ENCODE data around the gene HID1.

The HID1 gene

DNA sequence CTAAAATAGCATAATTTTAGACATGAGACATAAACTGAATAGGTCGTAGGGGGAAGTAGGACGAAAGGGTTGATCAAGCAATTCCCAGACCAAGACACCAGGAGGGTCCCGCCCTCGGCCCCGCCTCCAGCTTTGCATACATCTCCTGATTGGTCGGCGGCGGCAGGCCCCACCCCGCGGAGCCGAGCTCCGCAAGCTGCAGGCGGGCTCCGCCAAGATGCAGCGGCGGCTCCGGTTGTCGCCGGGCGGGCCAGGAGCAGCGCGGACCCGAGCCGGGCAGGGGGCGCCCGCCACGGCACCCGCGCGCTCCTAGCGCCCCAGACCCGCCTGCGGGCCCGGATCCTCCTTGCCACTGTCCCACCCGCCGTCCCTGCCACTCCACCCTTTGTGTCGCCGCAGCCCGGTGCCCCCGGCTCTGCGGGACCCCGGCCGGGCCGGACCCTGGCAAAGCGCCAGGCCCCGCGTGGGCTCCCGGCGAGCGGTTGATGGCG is 14.9 kb upstream of the HID1 start, which contains the start of gene CDR2L:
Gene CDR2L (plus strand): TSS at position 215 of the 491 bp plus-strand sequence. CDS start 412 bp downstream, outside the sequence.
- TF ChIP-seq ESRRG (CRISPR knock-in tag; IDR thresholded peaks at IDR 0.05), result no peak
- no peak for TF ChIP-seq GLIS3 (CRISPR knock-in tag; IDR thresholded peaks at IDR 0.05)
- TF ChIP-seq ZNF70 (CRISPR knock-in tag; IDR thresholded peaks at IDR 0.05), result no peak
- TF ChIP-seq, protein P1, sequence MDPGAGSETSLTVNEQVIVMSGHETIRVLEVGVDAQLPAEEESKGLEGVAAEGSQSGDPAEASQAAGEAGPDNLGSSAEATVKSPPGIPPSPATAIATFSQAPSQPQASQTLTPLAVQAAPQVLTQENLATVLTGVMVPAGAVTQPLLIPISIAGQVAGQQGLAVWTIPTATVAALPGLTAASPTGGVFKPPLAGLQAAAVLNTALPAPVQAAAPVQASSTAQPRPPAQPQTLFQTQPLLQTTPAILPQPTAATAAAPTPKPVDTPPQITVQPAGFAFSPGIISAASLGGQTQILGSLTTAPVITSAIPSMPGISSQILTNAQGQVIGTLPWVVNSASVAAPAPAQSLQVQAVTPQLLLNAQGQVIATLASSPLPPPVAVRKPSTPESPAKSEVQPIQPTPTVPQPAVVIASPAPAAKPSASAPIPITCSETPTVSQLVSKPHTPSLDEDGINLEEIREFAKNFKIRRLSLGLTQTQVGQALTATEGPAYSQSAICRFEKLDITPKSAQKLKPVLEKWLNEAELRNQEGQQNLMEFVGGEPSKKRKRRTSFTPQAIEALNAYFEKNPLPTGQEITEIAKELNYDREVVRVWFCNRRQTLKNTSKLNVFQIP (CRISPR knock-in tag; IDR thresholded peaks at IDR 0.05; ENCODE audit: borderline replicate concordance, low read depth), result no peak
- TF ChIP-seq ZNF8 (CRISPR knock-in tag; IDR thresholded peaks at IDR 0.05), result no peak
- no peak for TF ChIP-seq ZNF565 (CRISPR knock-in tag; conservative IDR thresholded peaks at IDR 0.05; ENCODE audit: low read depth)
- TF ChIP-seq CSDC2 (CRISPR knock-in tag; IDR thresholded peaks at IDR 0.05), result peak; percentile 41; the same call in 1 of the 2 replicates
- TF ChIP-seq TSHZ2 (CRISPR knock-in tag; IDR thresholded peaks at IDR 0.05), result 0 out of 2 replicates have a peak, but pooled peaks have one; percentile 12
- no peak for TF ChIP-seq CSRNP3 (CRISPR knock-in tag; IDR thresholded peaks at IDR 0.05)
- TF ChIP-seq ISL1 (CRISPR knock-in tag; IDR thresholded peaks at IDR 0.05), result no peak

DNA sequence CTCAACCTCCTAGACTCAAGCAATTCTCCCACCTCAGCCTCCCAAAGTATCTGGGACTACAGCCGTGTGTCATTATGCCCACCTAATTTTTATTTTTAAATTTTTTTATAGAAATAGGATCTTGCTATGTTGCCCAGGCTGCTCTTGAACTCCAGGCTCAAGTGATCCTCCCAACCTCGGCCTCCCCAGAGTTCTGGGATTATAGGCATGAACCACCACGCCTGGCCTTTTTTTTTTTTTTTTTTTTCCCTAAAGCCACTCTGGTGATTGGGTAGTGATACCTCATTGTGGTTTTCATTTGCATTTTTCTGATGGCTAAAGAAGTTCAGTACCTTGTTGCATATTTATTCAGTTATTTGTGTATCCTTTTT is 13.6 kb upstream of the HID1 start:
- ATAC-seq, result no peak
- TF ChIP-seq ISL1 (CRISPR knock-in tag; IDR thresholded peaks at IDR 0.05) (no peak), RARB (CRISPR knock-in tag; IDR thresholded peaks at IDR 0.05) (no peak), ZNF70 (CRISPR knock-in tag; IDR thresholded peaks at IDR 0.05) (no peak), ZC3H10 (CRISPR knock-in tag; IDR thresholded peaks at IDR 0.05) (no peak), PATZ1 (CRISPR knock-in tag; IDR thresholded peaks at IDR 0.05; ENCODE audit: borderline replicate concordance) (no peak), ZFP3 (CRISPR knock-in tag; IDR thresholded peaks at IDR 0.05) (no peak), TOX (CRISPR knock-in tag; IDR thresholded peaks at IDR 0.05; ENCODE audit: borderline replicate concordance) (no peak), TSHZ2 (CRISPR knock-in tag; IDR thresholded peaks at IDR 0.05) (no peak), ZNF565 (CRISPR knock-in tag; conservative IDR thresholded peaks at IDR 0.05; ENCODE audit: low read depth) (no peak), SNAI2 (CRISPR knock-in tag; IDR thresholded peaks at IDR 0.05) (no peak), ZNF8 (CRISPR knock-in tag; IDR thresholded peaks at IDR 0.05) (no peak), ARNTL (CRISPR knock-in tag; IDR thresholded peaks at IDR 0.05; ENCODE audit: borderline replicate concordance, low read depth) (no peak), GLIS3 (CRISPR knock-in tag; IDR thresholded peaks at IDR 0.05) (no peak), PPARA (CRISPR knock-in tag; IDR thresholded peaks at IDR 0.05; ENCODE audit: borderline replicate concordance) (no peak), OSR1 (CRISPR knock-in tag; IDR thresholded peaks at IDR 0.05) (no peak), CSRNP3 (CRISPR knock-in tag; IDR thresholded peaks at IDR 0.05) (no peak), CSDC2 (CRISPR knock-in tag; IDR thresholded peaks at IDR 0.05) (no peak), TCF4 (CRISPR knock-in tag; IDR thresholded peaks at IDR 0.05; ENCODE audit: borderline replicate concordance) (no peak)
- TF ChIP-seq, protein P2, sequence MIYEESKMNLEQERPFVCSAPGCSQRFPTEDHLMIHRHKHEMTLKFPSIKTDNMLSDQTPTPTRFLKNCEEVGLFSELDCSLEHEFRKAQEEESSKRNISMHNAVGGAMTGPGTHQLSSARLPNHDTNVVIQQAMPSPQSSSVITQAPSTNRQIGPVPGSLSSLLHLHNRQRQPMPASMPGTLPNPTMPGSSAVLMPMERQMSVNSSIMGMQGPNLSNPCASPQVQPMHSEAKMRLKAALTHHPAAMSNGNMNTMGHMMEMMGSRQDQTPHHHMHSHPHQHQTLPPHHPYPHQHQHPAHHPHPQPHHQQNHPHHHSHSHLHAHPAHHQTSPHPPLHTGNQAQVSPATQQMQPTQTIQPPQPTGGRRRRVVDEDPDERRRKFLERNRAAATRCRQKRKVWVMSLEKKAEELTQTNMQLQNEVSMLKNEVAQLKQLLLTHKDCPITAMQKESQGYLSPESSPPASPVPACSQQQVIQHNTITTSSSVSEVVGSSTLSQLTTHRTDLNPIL (CRISPR knock-in tag; IDR thresholded peaks at IDR 0.05; ENCODE audit: low read depth), result no peak
- TF ChIP-seq, protein P1 (CRISPR knock-in tag; IDR thresholded peaks at IDR 0.05; ENCODE audit: borderline replicate concordance, low read depth), result no peak

More for the DNA sequence above, 14.9 kb upstream of the HID1 start, which contains the start of gene CDR2L:
- ATAC-seq, result peak; percentile 90

Data from SK-N-SH treated with all-trans-retinoic acid at 6 μM for 48 hours (cell line).